Glutamatergic neuron (in vitro differentiated cells): ENCODE measurements around the gene MAP3K9. TPM values are rescaled to one million over a fixed set of nuclear protein-coding genes. Genes with fewer than 3 reads are reported as not detected.

ENCODE experiments used
- DNase-seq: peaks from one replicate; pipeline ENCODE4 v3.0.0; 2022
- H3K27ac Mint-ChIP-seq: one replicate; pipeline ENCODE4 v1.8.0; 2020; ENCODE audit warnings: mild to moderate bottlenecking, mixed read lengths, inconsistent platforms; ENCODE audit not compliant: unreplicated experiment
- H3K27me3 Mint-ChIP-seq: one replicate; pipeline ENCODE4 v1.8.0; 2020; ENCODE audit warnings: mild to moderate bottlenecking, moderate library complexity, mixed read lengths, inconsistent platforms; ENCODE audit not compliant: unreplicated experiment
- H3K36me3 Mint-ChIP-seq: one replicate; pipeline ENCODE4 v1.8.0; 2020; ENCODE audit warnings: mild to moderate bottlenecking, mixed read lengths, inconsistent platforms; ENCODE audit not compliant: unreplicated experiment
- H3K4me1 Mint-ChIP-seq: one replicate; pipeline ENCODE4 v1.8.0; 2020; ENCODE audit warnings: mild to moderate bottlenecking, low read depth, mixed read lengths, inconsistent platforms; ENCODE audit not compliant: unreplicated experiment
- H3K4me3 Mint-ChIP-seq: one replicate; pipeline ENCODE4 v1.8.0; 2020; ENCODE audit warnings: mild to moderate bottlenecking, mixed read lengths, inconsistent platforms; ENCODE audit not compliant: unreplicated experiment
- H3K9me3 Mint-ChIP-seq: one replicate; pipeline ENCODE4 v1.8.0; 2020; ENCODE audit warnings: mild to moderate bottlenecking, moderate library complexity, mixed read lengths, inconsistent platforms; ENCODE audit not compliant: unreplicated experiment
- CTCF ChIP-seq: fragments of 200-600 bp; sonication (generic); IDR thresholded peaks from one replicate; pipeline ENCODE4 v1.5.0; 2021; ENCODE audit not compliant: partially characterized antibody, unreplicated experiment
- total RNA-seq: library from RNA; stranded (reverse); fragmentation: NEBNext Ultra II Directional; extraction: Animal tissue kit (Norgen Biotek cat#: 25700); gene quantifications from one replicate; pipeline ENCODE4 v1.2.1, GENCODE V29; 2021; ENCODE audit not compliant: unreplicated experiment

The MAP3K9 gene
- total RNA-seq, 1 donor from 2014 or later, result 20.0 TPM

DNA sequence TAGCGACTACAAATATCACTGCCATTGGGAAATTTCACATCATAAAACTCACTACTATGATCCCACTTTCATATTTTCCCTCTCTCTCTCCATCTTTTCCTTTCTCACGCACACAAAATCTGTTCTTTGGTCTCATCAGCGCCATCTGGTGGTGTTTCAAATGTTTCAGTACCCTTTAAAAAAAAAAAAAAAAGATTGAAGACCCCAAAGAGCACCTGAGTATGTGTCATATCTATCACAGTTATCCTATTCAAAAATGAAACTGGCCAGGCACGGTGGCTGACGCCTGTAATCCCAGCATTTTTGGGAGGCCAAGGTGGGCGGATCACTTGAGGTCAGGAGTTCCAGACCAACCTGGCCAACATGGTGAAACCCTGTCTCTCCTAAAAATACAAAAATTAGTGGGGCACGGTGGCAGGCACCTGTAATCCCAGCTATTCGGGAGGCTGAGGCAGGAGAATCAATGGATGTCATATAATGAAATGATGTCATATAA lies 95.2 kb downstream of the MAP3K9 start:
- H3K36me3 Mint-ChIP-seq, result no peaks in the 10 kb centered on the region
- TF ChIP-seq CTCF, result peak; percentile 80

DNA sequence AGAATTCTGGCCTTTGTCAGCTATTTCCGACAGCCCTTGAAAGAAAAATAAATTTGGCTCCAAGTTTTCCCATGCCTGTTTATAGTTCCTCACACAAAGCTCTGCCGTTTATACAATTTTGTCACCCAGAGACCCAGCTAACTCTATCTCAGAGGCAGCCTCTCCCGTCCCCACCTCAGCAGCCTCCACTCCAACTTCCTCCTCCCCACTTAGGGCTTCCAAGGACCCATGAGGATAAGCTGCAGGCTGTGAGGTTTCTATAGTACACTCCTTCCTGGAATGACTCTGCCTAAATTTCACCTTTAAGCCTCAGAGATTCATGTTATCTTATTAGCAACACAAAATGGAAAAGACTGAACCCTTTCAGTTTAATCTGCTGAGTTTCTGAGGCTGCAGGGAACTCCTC lies 95.8 kb downstream of the MAP3K9 start:
- H3K27ac Mint-ChIP-seq, result no peak overlapping the region
- no peak for TF ChIP-seq CTCF
- no peak for DNase-seq
- no peak overlapping the region for H3K4me3 Mint-ChIP-seq
- H3K27me3 Mint-ChIP-seq, result peaks cover 4% of the 10 kb centered on the region
- H3K36me3 Mint-ChIP-seq, result no peaks in the 10 kb centered on the region
- H3K4me1 Mint-ChIP-seq, result peaks cover 7% of the 10 kb centered on the region
- peaks cover 2% of the 10 kb centered on the region for H3K9me3 Mint-ChIP-seq

More for the DNA sequence above, 95.2 kb downstream of the MAP3K9 start:
- Mint-ChIP-seq H3K27ac (no peak overlapping the region), H3K27me3 (peaks cover 4% of the 10 kb centered on the region), H3K4me1 (peaks cover 7% of the 10 kb centered on the region), H3K9me3 (peaks cover 2% of the 10 kb centered on the region), H3K4me3 (no peak overlapping the region)
- no peak for DNase-seq

GRCh38 chr14:70713096-70713495 lies 96.2 kb downstream of the MAP3K9 start:
- H3K9me3 Mint-ChIP-seq, result peaks cover under 1% of the 10 kb centered on the region
- peaks cover 7% of the 10 kb centered on the region for H3K4me1 Mint-ChIP-seq
- no peaks in the 10 kb centered on the region for H3K36me3 Mint-ChIP-seq
- no peak for DNase-seq
- no peak for TF ChIP-seq CTCF
- H3K27me3 Mint-ChIP-seq, result peaks cover 4% of the 10 kb centered on the region
- no peak overlapping the region for H3K27ac Mint-ChIP-seq
- H3K4me3 Mint-ChIP-seq, result no peak overlapping the region

- no peak overlapping the region for H3K27ac Mint-ChIP-seq
- no peak for TF ChIP-seq CTCF
- H3K9me3 Mint-ChIP-seq, result no peaks in the 10 kb centered on the region
- H3K27me3 Mint-ChIP-seq, result peaks cover 4% of the 10 kb centered on the region
- no peak for DNase-seq
- H3K4me3 Mint-ChIP-seq, result no peak overlapping the region
- no peaks in the 10 kb centered on the region for H3K4me1 Mint-ChIP-seq
- H3K36me3 Mint-ChIP-seq, result no peaks in the 10 kb centered on the region
Measured at GRCh38 chr14:70711451-70711850, 97.9 kb downstream of the MAP3K9 start.

GRCh38 chr14:70709726-70710382 lies 99.5 kb downstream of the MAP3K9 start:
- H3K36me3 Mint-ChIP-seq, result peaks cover 4% of the 10 kb centered on the region
- no peaks in the 10 kb centered on the region for H3K9me3 Mint-ChIP-seq
- no peaks in the 10 kb centered on the region for H3K4me1 Mint-ChIP-seq
- no peak overlapping the region for H3K27ac Mint-ChIP-seq
- H3K27me3 Mint-ChIP-seq, result peaks cover 4% of the 10 kb centered on the region
- DNase-seq, result no peak
- no peak overlapping the region for H3K4me3 Mint-ChIP-seq
- TF ChIP-seq CTCF, result no peak
